RPMI7951 (cell line): Measurements from ENCODE around the gene SNAI1. TPM values are rescaled to one million over a fixed set of nuclear protein-coding genes. Genes with fewer than 3 reads are reported as not detected.
"Not testable (repeated sequence)": the region's sequence is repeated elsewhere in the genome, so short reads cannot be mapped to it uniquely, and the experiment has no call there.

Experiments
- DNase-seq: peaks from one replicate; pipeline ENCODE4 v3.0.0-alpha.2; 2012; ENCODE audit warnings: low read depth
- total RNA-seq: library from RNA; depleted of rRNA; stranded (reverse); fragments of >200 nt; shearing (Covaris generic); gene quantifications from 2 replicates; pipeline ENCODE4 v1.2.3, GENCODE V29; 2014

SNAI1 gene
- total RNA-seq, 1 experiment from 2014 or later: 1.7 TPM

GRCh38 chr20:49987015-49987867, 4.5 kb downstream of the SNAI1 start:
- DNase-seq: no peak

- no peak for DNase-seq
Measured at GRCh38 chr20:49987868-49988690, 5.3 kb downstream of the SNAI1 start.

- DNase-seq: peak; percentile 90
Measured at GRCh38 chr20:49989234-49990065, 6.7 kb downstream of the SNAI1 start.

GRCh38 chr20:49990271-49990720, 7.5 kb downstream of the SNAI1 start:
- no peak for DNase-seq

GRCh38 chr20:49993301-49993751, 10.5 kb downstream of the SNAI1 start:
- no peak for DNase-seq

- DNase-seq: no peak
Measured at GRCh38 chr20:49995586-49995985, 12.8 kb downstream of the SNAI1 start.

- DNase-seq: not testable (repeated sequence)
Measured at GRCh38 chr20:49998478-49999188, 15.9 kb downstream of the SNAI1 start.

- no peak for DNase-seq
Measured at GRCh38 chr20:49999329-49999728, 16.5 kb downstream of the SNAI1 start.

GRCh38 chr20:50000548-50001222, 17.9 kb downstream of the SNAI1 start:
- DNase-seq: not testable (repeated sequence)

GRCh38 chr20:50001784-50002311, 19.1 kb downstream of the SNAI1 start:
- DNase-seq: no peak

- DNase-seq: peak; percentile 53
Measured at GRCh38 chr20:50003253-50003656, 20.5 kb downstream of the SNAI1 start.

- no peak for DNase-seq
Measured at GRCh38 chr20:50004229-50004628, 21.4 kb downstream of the SNAI1 start.

- DNase-seq: no peak
Measured at GRCh38 chr20:50005471-50005981, 22.7 kb downstream of the SNAI1 start.

GRCh38 chr20:50007369-50007768, 24.6 kb downstream of the SNAI1 start:
- DNase-seq: no peak

- no peak for DNase-seq
Measured at GRCh38 chr20:50008007-50008406, 25.2 kb downstream of the SNAI1 start.

GRCh38 chr20:50009521-50010454, 27.0 kb downstream of the SNAI1 start:
- DNase-seq: no peak

- not testable (repeated sequence) for DNase-seq
Measured at GRCh38 chr20:50011597-50011996, 28.8 kb downstream of the SNAI1 start.
